Measurements from ENCODE around the gene LMBR1. TPM values are rescaled to one million over a fixed set of nuclear protein-coding genes. Genes with fewer than 3 reads are reported as not detected.

The LMBR1 gene
- total and polyA plus RNA-seq, 2 experiments from 2014 or later, result 21.8 to 26.7 TPM

GRCh38 chr7:156827587-156828203, 65.3 kb downstream of the LMBR1 start:
- peak; percentile 60 for DNase-seq
- Histone ChIP-seq H2AFZ (no peak overlapping the region), H3K4me3 (no peak overlapping the region), H3K27me3 (replicated peaks; ENCODE audit: insufficient read depth) (no peaks in the 10 kb centered on the region), H3K27ac (no peak overlapping the region), H3K9me2 (ENCODE audit: insufficient read depth) (no peaks in the 10 kb centered on the region), H3K36me3 (ENCODE audit: low read depth) (no peaks in the 10 kb centered on the region), H3K4me2 (ENCODE audit: unreplicated experiment) (no peak overlapping the region), H3F3A (ENCODE audit: insufficient read depth) (no peaks in the 10 kb centered on the region), H3K4me1 (ENCODE audit: insufficient read depth) (no peaks in the 10 kb centered on the region), H3K9me3 (ENCODE audit: low read depth) (no peaks in the 10 kb centered on the region), H3K79me2 (ENCODE audit: insufficient read depth) (no peaks in the 10 kb centered on the region), H4K20me1 (ENCODE audit: insufficient read depth) (no peaks in the 10 kb centered on the region), H3K9ac (no peak overlapping the region)
- TF ChIP-seq EZH2phosphoT487 (IDR thresholded peaks at IDR 0.05; ENCODE audit: insufficient read depth, low read depth) (no peak), EZH2 (IDR thresholded peaks at IDR 0.05; ENCODE audit: insufficient read depth, poor library complexity, severe bottlenecking) (no peak)
- in situ Hi-C loops (cut with MboI), result loop anchor here (10.0 kb wide), 1 partner anchor 1033 kb away; no protein-coding TSS in a partner anchor
- 85% methylated on average over 6 of the region's 6 CpGs for WGBS, 2 experiments (ENCODE audit: low coverage in 1 of 2, low lambda C conversion rate in 2 of 2, missing lambda C conversion rate in 2 of 2)

GRCh38 chr7:156823435-156823834, 69.5 kb downstream of the LMBR1 start:
- no peak overlapping the region for H3K4me3 ChIP-seq
- TF ChIP-seq EZH2phosphoT487 (IDR thresholded peaks at IDR 0.05; ENCODE audit: insufficient read depth, low read depth) (no peak), EZH2 (IDR thresholded peaks at IDR 0.05; ENCODE audit: insufficient read depth, poor library complexity, severe bottlenecking) (no peak)
- H3F3A ChIP-seq (ENCODE audit: insufficient read depth), result no peaks in the 10 kb centered on the region
- H3K9me2 ChIP-seq (ENCODE audit: insufficient read depth), result no peaks in the 10 kb centered on the region
- no peaks in the 10 kb centered on the region for H3K79me2 ChIP-seq (ENCODE audit: insufficient read depth)
- no peaks in the 10 kb centered on the region for H3K9me3 ChIP-seq (ENCODE audit: low read depth)
- no peak overlapping the region for H3K9ac ChIP-seq
- DNase-seq, result peak; percentile 28
- H3K36me3 ChIP-seq (ENCODE audit: low read depth), result no peaks in the 10 kb centered on the region
- H3K27ac ChIP-seq, result no peak overlapping the region
- in situ Hi-C loops (cut with MboI), result loop anchor here (10.0 kb wide), 1 partner anchor 1029 kb away; no protein-coding TSS in a partner anchor
- H3K27me3 ChIP-seq (replicated peaks; ENCODE audit: insufficient read depth), result no peaks in the 10 kb centered on the region
- no peaks in the 10 kb centered on the region for H3K4me1 ChIP-seq (ENCODE audit: insufficient read depth)
- no peak overlapping the region for H2AFZ ChIP-seq
- WGBS, 2 experiments (ENCODE audit: low coverage in 1 of 2, low lambda C conversion rate in 2 of 2, missing lambda C conversion rate in 2 of 2), result 95 to 99% methylated on average over 4 of the region's 4 CpGs
- no peak overlapping the region for H3K4me2 ChIP-seq (ENCODE audit: unreplicated experiment)
- no peaks in the 10 kb centered on the region for H4K20me1 ChIP-seq (ENCODE audit: insufficient read depth)

GRCh38 chr7:156820445-156821063, 72.4 kb downstream of the LMBR1 start:
- WGBS, 2 experiments (ENCODE audit: low coverage in 1 of 2, low lambda C conversion rate in 2 of 2, missing lambda C conversion rate in 2 of 2), result 93 to 94% methylated on average over 8 of the region's 8 CpGs
- H3K4me2 ChIP-seq (ENCODE audit: unreplicated experiment), result no peak overlapping the region
- no peak overlapping the region for H3K27ac ChIP-seq
- H3K79me2 ChIP-seq (ENCODE audit: insufficient read depth), result no peaks in the 10 kb centered on the region
- H3F3A ChIP-seq (ENCODE audit: insufficient read depth), result no peaks in the 10 kb centered on the region
- no peak overlapping the region for H2AFZ ChIP-seq
- H3K9me3 ChIP-seq (ENCODE audit: low read depth), result no peaks in the 10 kb centered on the region
- H3K4me3 ChIP-seq, result no peak overlapping the region
- H3K27me3 ChIP-seq (replicated peaks; ENCODE audit: insufficient read depth), result no peaks in the 10 kb centered on the region
- no peaks in the 10 kb centered on the region for H3K36me3 ChIP-seq (ENCODE audit: low read depth)
- no peaks in the 10 kb centered on the region for H4K20me1 ChIP-seq (ENCODE audit: insufficient read depth)
- DNase-seq, result peak; percentile 12
- H3K9ac ChIP-seq, result no peak overlapping the region
- TF ChIP-seq EZH2phosphoT487 (IDR thresholded peaks at IDR 0.05; ENCODE audit: insufficient read depth, low read depth) (no peak), EZH2 (IDR thresholded peaks at IDR 0.05; ENCODE audit: insufficient read depth, poor library complexity, severe bottlenecking) (no peak)
- no peaks in the 10 kb centered on the region for H3K9me2 ChIP-seq (ENCODE audit: insufficient read depth)
- in situ Hi-C loops (cut with MboI), result loop anchor here (10.0 kb wide), 1 partner anchor 1026 kb away; no protein-coding TSS in a partner anchor
- no peaks in the 10 kb centered on the region for H3K4me1 ChIP-seq (ENCODE audit: insufficient read depth)

GRCh38 chr7:156819733-156820295, 73.2 kb downstream of the LMBR1 start:
- Histone ChIP-seq H3K9me2 (ENCODE audit: insufficient read depth) (no peaks in the 10 kb centered on the region), H3K27me3 (replicated peaks; ENCODE audit: insufficient read depth) (no peaks in the 10 kb centered on the region), H3K4me1 (ENCODE audit: insufficient read depth) (no peaks in the 10 kb centered on the region), H3K9me3 (ENCODE audit: low read depth) (no peaks in the 10 kb centered on the region), H3F3A (ENCODE audit: insufficient read depth) (no peaks in the 10 kb centered on the region), H3K27ac (no peak overlapping the region), H3K36me3 (ENCODE audit: low read depth) (no peaks in the 10 kb centered on the region), H4K20me1 (ENCODE audit: insufficient read depth) (no peaks in the 10 kb centered on the region), H3K9ac (no peak overlapping the region), H3K4me2 (ENCODE audit: unreplicated experiment) (no peak overlapping the region), H3K4me3 (no peak overlapping the region), H2AFZ (no peak overlapping the region), H3K79me2 (ENCODE audit: insufficient read depth) (no peaks in the 10 kb centered on the region)
- no peak for DNase-seq
- in situ Hi-C loops (cut with MboI), result loop anchor here (10.0 kb wide), 1 partner anchor 1025 kb away; no protein-coding TSS in a partner anchor
- no peak for TF ChIP-seq EZH2 (IDR thresholded peaks at IDR 0.05; ENCODE audit: insufficient read depth, poor library complexity, severe bottlenecking)
- WGBS, 2 experiments (ENCODE audit: low coverage in 1 of 2, low lambda C conversion rate in 2 of 2, missing lambda C conversion rate in 2 of 2), result 92 to 97% methylated on average over 5 of the region's 5 CpGs

Measured in GM23248 (cell line).